Skeletal muscle satellite cell (primary cell): ENCODE results near the gene STK17B.

ENCODE experiments used
- H3K27me3 ChIP-seq: 2 replicates; pipeline ENCODE4 v1.7.0; 2013; ENCODE audit warnings: low read length; ENCODE audit not compliant: control insufficient read depth, insufficient read depth
- H3K36me3 ChIP-seq: 2 replicates; pipeline ENCODE4 v1.7.0; 2013; ENCODE audit warnings: mild to moderate bottlenecking, control low read depth, low read length; ENCODE audit not compliant: insufficient read depth
- H3K4me1 ChIP-seq: 2 replicates; pipeline ENCODE4 v1.7.0; 2013; ENCODE audit warnings: low read length; ENCODE audit not compliant: control insufficient read depth, insufficient read depth
- H3K4me2 ChIP-seq: 2 replicates; pipeline ENCODE4 v1.7.0; 2013; ENCODE audit warnings: mild to moderate bottlenecking, low read length
- H3K4me3 ChIP-seq: 2 replicates; pipeline ENCODE4 v1.7.0; 2013; ENCODE audit warnings: low read length
- H3K9ac ChIP-seq: 2 replicates; pipeline ENCODE4 v1.7.0; 2013; ENCODE audit warnings: mild to moderate bottlenecking, low read depth, low read length, moderate library complexity
- H3K9me3 ChIP-seq: replicated peaks from 2 replicates; pipeline ENCODE4 v1.7.0; 2013; ENCODE audit warnings: mild to moderate bottlenecking, control low read depth, low read length

STK17B gene

DNA sequence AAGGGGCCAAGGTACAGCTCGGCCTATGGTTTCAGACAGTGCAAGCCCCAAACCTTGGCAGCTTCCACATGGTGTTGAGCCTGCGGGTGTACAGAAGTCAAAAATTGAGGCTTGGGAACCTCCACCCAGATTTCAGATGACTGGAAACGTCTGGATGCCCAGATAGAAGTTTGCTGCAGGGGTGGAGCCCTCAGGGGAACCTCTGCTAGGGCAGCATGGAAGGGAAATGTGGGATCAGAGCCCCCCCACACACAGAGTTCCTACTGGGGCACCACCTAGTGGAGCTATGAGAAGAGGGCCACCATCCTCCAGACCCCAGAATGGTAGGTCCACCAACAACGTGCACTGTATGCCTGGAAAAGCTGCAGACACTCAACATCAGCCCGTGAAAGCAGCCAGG lies 87.8 kb downstream of the STK17B start:
- Histone ChIP-seq H3K9ac (no peak overlapping the region), H3K36me3 (no peaks in the 10 kb centered on the region), H3K4me3 (no peak overlapping the region), H3K27me3 (no peaks in the 10 kb centered on the region), H3K4me1 (no peaks in the 10 kb centered on the region), H3K4me2 (no peak overlapping the region), H3K9me3 (no peaks in the 10 kb centered on the region)
